GM18502 (cell line): Measurements from ENCODE around the gene RERE.

ENCODE experiments used
- ATAC-seq: cut with Tn5 transposase; IDR thresholded peaks from one replicate; pipeline ENCODE4 v1.9.1; 2021; ENCODE audit warnings: mild to moderate bottlenecking; ENCODE audit not compliant: unreplicated experiment, poor library complexity

Gene RERE

DNA sequence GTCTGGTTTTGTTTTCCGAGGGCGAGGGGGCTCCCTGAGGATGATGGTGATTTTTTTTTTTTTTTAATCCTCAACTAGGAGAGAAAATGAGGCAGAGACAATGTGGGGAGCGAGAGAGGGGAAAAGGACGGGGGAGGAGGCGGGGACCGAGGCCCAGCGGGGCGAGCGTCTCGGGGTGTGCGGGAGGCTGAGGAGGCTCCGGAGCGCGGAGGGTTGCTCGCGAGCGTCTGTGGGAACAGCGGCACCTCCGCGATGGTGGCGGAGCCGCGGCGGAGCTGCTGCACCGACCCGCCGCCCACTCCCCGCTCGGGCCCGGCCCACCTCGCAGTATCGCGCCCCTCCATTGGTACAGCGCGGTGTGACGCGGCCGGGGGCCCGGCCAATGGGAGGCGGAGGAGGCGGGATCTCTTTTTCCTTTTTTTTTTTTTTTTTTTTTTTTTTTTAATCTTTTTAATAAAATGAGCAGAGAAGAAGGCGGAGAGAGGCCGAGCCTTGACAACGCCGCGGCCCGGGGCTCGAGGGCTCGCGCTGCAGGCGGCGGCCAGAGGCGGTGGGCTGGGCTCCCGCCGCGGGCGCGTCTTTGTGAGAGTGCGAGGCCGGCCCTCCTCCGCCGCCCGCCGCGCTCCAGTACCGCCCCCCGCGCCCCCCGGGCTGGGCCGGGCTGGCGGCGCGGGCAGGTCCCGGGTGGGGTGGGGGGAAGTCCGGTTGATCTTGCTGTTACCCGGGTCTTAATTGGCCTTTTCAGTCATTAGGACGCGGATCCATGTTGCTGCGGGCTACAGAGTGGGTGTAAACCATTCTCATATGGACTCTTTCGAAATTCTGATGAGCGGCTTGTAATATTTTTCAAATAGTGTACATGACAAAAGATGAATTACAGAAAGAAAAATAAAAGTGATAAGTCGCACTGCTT, at the start of gene RERE:
Gene RERE, minus strand, starts transcription at position 229 of the 913 bp plus-strand sequence.
- ATAC-seq, result peak; percentile 94

DNA sequence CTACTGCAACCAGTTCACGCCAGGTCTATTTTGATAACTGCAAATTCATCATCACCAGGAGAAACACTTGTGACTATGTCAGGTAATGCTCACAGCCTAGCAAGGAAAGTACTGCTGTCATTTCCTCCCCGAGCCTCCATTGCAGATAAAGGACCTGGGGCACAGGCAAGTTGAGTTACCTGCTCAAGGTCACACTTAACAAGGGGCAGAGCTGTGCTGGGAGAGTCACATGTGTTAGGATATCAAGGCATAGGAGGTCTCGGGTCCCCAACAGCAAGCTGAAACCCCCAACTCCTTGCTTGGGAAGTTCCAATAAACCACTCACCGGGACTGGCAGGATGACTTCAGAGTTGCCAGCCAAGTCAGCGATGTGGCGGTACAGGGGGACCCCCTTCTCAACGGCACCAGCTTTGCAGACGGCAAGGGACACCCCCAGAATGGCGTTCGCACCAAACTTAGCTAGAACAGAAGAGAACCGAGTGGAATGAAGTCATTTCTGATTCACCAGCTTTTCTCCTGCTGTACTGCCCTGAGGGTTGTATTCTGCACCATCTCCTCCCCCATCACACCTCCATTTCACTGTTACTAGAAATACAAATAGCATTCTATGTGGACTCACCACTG, 49.5 kb upstream of the RERE start:
- no peak for ATAC-seq

DNA sequence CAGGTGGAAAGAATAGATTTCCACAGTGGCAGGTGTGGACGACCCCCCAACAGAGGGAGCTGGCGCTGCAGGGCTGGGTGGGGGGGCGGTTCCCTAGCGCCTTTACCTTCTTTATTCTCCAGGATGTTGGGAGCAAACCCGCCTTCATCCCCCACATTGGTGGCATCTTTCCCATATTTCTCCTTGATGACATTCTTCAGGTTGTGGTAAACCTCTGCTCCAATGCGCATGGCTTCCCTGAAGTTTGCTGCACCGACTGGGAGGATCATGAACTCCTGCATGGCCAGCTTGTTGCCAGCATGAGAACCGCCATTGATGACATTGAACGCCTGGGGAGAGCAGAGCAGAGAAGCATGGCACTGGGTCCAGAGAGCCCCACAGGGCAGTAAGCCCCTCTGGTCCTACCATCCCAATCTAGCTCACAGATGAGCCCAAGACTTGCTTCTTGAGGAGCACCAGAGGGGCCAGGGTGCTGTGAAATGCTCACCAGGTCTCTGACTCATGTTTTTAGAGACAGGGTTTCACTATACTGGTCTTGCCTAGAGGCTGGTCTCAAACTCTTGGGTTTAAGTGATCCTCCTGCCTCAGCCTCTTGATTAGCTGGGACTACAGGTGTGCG, 48.8 kb upstream of the RERE start:
- ATAC-seq, result no peak

DNA sequence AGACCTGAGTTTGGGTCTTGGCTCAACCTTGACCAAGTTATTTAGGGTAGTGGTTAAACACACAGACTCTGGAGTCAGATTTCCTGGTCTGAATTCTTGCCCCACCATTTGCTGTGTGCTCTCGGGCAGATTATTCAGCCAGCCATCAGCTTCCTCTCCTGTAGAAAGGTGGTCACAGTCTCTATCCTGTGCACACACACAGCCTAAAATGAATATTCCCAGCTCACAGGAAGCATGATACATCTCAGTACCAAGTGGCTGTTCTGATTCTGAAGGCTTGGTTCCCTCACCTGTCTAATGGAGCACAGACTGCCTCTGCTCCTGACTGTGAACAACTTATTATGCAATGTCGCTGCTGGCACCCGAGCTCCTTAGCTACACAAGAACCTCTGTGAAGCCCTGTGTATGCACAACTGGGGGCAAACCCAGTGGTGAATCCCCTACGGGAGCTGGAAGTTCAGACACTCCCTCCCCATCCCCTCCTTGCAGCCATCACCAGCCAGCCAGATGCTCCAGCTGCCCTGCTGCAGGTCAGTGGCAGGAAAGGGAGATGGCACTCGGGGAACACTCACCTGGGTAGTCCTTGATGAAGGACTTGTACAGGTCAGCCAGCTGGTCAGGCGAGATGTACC, 47.4 kb upstream of the RERE start:
- no peak for ATAC-seq

DNA sequence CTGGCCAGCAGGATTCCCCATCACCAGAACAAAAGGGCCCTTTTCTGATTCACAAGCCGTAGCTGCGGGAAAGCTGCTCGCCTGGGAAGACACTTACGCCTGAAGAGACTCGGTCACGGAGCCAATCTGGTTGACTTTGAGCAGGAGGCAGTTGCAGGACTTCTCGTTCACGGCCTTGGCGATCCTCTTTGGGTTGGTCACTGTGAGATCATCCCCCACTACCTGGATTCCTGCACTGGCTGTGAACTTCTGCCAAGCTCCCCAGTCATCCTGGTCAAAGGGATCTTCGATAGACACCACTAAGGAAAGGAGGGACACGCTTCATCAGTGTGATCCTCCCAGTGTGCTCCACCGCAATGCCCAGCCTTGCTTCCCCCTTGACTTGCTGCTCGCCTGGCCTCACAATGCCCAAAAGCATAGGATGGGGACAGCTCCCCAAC, 46.4 kb upstream of the RERE start:
- no peak for ATAC-seq

DNA sequence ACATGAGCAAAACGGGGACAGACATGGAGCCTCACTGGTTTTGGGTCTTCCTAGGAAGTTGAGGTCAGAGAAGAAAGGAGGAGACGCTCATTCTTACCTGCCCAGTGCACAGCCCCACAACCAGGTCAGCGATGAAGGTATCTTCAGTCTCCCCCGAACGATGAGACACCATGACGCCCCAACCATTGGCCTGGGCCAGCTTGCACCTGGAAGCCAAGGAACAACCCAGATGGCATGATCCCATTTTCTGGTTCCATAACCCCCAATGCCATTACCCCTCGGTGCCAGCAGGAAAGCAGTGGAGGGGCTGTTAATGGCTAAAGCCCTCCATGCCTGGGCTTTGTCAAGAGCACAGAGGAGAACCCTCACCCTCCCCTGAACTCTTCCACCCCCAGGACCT, 45.7 kb upstream of the RERE start:
- ATAC-seq, result no peak

DNA sequence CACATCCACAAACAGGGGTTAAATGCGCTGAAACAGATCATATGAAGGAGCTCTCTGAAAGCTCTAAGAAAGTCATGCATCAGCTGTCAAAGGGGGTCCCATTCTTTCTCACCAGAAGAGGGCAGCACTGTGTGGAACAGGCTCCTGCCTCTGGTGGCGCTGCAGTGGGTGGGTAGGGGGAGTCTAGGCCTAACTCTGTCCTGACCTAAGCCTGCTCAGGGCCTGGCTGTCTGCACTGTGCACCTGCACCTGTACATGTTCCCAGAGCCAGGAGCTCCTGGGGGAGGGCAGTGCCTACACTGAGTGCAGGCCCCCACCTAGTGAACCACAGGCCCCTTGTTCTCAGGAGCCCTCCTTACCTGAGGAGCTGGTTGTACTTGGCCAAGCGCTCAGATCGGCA, 45.1 kb upstream of the RERE start:
- ATAC-seq, result no peak

DNA sequence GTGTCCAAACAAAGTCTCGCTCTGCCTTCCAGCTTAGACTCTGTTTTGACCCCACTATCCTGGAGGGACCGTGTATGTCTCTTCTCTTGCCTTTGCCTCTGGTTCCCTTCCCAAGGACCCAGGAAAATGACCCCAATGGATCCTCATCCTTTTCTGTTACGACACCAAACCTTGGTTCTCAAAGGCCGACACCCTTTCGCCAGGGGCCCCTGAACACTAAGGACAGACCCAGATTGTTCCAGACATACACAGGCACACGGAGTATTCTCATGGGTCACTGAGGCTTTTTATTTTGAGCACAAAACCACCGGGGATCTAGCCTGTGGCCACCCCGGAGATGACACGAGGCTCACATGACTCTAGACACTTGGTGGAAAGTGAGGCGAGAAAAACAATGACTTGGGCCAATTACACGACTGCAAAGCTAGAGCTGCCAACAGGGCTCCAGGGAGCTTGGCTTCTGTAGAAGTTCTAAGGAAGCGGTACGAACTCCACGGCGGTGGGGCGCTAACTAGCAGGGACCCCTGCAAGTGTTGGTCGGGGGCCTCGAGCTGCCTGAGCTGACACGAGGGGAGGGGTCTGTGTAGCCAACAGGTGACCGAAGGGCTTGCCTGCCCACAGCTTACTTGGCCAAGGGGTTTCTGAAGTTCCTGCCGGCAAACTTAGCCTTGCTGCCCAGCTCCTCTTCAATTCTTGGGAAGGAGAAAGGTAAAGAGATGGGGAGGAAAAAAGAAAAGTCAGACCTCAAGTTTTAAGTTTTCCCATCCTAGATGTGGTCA, 43.5 kb upstream of the RERE start:
- ATAC-seq, result no peak

DNA sequence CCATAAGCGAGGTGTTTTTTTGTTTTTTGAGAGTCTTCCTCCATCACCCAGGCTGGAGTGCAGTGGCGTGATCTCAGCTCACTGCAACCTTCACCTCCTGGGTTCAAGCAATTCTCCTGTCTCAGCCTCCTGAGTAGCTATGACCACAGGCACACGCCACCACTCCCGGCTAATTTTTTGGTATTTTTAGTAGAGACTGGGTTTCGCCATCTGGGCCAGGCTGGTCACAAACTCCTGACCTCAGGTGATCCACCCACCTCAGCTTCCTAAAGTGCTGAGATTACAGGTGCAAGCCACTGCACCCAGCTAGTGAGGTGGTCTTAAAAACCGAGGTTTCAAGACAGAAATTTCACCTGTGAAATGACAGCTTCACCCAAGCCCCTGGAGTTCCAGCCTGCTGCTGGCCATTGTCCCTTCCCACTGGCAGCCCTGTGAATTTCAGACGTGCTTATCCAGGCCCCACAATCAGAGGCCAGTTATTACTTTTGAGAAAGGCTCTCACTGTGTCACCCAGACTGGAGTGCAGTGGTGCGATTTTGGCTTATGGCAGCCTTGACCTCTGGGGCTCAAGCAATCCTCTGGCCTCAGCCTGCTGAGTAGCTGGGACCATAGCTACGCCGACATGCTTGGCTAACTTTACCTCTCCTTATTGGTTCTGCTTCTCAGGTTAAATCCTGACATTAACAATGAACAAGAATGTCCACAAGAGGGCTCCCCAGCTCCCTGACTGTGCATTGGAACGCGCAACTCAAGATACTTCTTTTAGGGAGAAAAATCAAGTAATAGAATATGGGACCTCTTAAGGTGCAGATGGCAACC, 41.7 kb upstream of the RERE start:
- no peak for ATAC-seq

DNA sequence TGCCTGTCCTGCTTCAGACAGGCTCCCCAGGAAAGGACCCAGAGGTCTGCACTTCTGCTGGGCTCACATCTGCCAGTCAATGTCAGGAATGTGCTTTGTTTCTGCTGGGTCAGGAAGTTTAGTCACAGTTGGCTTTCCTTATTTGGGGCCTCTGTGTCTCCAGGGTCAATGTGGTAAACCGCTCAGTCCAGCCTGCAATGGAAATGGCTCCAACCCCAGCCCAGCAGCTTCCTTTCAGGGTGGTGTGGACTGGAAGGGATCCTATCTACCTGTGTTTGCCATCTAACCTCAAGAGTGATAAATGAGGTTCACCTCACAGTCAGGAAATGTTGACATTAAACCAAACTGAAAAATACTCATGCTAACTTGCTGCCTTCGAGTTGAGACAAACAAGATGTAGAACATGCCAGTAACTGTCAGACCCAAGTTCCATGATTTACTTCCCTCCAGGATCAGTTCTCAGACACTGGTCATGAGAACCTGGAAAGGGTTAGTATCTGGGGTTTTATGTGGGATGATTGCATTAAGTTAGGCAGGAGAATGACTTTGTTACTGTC, 40.8 kb upstream of the RERE start:
- no peak for ATAC-seq

DNA sequence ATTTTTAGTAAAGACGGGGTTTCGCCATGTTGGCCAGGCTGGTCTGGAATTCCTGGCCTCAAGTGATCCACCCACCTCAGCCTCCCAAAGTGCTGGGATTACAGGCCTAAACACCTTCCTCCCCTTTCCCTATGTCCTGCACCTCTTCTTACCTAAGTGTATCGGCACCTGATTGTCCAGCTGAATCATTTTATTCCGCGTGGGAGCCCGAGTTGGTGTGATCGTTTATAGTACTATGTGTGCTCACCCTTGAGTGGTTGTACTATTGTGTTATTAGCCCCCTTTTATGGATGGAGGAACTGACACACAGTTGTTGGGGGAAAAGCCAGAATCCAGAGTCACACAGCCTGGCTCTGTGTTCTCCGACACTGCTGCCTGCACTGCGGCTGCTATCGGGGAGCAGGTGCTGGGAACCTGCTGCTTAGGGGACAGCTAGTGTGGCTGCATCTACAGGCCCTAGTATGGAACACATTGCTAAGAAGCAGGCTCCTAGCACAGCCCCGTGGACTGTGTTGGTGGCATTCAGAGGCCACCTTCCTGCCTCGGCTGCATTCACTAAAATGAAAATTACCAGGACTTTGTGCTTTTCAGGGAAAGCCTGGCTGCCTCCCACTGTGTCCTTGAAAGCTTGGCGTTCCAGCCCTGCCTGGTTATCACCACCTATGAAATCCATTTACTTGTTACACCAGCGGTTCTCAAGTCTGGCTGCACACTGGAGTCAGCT, 39.4 kb upstream of the RERE start:
- ATAC-seq, result no peak

DNA sequence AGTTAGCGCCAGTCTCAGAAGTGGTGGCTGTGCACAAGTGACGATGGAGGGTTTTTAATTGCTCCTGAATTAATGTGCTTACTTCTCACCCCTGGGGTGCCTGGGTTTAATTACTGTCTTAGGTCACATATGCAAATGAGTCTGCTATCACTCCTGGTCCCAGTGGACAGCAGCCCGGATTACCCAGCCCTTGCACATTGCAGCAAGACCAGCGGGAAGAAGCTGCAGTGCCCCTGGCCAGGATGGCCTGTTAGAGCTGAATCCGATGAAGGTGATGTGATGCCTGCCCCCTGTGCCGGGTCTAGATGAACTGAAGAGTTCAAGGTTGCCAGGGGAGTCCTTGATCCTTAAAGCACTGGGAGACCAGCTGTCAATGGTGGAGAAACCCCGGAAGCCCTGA, 36.8 kb upstream of the RERE start:
- ATAC-seq, result no peak

DNA sequence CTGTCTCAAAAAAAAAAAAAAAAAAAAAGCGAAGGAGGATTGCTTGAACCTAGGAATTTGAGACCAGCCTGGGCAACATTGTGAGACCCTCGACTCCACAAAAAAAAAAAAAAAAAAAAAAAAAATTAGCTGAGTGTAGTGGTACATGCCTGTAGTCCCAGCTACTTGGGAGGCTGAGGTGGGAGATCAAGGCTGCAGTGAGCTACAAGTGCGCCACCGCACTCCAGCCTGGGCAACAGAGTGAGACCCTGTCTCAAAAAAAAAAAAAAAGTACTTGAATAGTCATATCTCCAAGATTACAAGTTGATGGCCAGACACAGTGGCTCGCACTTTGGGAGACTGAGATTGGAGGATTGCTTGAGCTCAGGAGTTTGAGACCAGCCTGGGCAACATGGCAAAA, 33.6 kb upstream of the RERE start:
- no peak for ATAC-seq

DNA sequence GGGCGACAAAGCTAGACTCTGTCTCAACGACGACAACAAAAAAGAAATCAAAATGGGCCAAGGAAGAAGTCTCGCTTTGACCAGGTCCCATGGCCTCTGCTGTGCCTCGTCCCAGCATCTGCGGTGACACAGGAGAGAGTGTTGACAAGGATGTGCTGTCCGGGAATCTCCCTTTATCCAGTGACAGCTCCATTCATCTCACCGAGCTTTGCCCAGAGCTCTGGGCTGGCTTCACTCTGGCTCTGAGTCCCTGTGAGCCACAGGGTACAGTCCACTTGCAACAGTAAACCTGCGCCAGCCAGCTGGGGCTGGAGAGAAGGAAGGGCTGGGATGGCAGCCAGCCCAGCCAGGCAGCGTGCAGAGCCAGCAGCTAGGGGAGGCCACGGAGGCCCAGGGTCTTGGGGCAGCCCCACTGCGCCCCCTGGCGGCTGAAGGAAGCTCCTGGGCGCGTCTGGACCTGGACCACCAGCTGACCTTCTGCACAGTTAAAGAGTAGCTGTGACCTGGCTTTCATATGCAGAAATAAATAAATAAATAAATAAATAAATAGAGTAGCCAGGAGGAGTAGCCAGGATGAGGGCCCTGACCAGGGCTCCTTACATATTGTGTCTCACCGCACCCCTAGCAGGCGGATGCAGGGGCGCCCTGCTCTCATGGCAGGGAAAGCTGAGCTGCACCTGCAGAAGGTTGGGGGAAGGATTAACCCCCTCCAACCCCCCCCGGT, 31.4 kb upstream of the RERE start:
- no peak for ATAC-seq

DNA sequence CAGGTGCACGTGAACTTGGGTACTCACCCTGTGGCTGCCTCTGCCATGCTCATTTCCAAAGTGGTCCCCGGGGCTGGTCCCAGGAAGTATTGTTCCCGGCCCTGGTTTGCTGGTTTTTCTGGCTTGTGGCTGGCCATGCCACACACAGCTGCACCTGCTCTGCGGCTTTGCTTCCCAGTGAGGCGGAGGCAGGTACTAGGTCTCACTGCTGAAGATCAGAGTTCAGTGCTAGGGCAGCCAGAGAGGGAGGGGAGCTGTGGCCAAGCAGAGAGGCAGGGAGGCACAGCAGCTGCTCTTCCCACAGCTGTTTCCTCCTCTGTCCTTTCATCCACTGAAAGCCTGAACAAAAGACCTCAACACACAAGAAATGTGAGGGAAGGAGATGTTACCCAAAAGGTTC, 30.6 kb upstream of the RERE start:
- no peak for ATAC-seq

DNA sequence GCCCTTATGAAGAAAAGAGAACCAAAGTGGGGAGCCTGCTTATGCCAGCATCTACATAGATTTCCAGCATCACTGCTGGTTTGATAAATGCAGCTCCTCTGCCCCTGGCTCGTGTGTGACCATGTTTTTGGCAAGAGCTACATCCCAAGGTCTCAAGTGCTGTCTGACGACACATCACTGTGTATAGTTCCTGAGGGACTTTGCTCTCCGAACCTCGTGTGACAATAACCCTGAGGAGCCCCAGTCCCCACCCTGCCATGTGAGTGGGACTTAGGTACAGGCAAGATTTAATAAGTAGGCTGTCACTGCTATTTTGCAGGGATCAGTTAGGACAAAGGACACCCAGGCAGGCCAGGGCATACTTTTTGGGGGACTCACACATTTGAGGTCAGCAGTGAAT, 28.8 kb upstream of the RERE start:
- no peak for ATAC-seq

DNA sequence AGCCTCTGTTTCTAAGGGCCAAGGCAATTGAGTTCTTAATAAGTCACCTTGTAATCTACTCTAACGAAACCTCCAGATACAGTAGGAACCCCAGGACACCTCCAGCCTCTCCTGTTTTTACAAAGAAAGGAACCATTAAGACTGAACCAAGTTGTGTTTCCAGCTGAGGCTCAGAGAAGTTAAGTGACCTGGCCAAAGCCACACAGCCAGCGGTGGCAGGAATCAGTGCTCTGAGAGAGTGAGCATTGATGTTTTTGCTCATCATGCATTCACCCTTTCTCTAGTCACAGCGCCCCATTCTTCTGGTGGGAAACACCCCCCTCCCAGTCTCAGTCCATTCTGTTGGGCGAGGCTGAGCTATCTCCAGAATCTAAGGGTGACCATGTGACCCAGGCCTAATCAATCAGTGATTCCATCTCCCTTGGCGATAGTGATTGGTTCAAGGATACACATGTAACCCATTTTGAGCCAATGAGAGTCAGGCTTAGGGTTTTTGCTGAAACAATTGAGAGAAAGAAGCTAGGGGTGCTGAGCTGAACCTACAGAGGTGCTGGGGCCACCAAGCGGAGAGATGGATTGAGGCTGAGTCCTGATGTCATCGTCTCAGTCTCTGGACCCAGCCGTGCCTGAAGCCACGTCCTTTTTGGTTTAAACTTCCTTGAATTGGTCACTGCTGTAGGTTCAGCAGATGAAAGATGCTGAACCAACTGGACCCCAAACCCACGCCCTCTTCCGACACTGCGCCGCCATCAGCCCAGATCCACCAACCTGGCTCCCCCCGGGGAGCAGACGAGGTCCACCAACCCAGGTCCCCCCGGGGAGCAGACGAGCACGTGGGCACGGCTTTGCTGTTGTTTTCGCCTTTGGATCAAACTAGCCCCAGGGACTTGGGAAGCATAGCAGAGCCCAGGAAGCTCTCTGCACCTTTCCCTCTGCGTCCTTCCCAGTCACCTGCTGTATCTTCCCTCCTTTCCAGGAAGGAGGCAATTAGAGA, 28.0 kb upstream of the RERE start:
- ATAC-seq, result no peak
